Measurements from ENCODE around the gene DIDO1.

The DIDO1 gene

DNA sequence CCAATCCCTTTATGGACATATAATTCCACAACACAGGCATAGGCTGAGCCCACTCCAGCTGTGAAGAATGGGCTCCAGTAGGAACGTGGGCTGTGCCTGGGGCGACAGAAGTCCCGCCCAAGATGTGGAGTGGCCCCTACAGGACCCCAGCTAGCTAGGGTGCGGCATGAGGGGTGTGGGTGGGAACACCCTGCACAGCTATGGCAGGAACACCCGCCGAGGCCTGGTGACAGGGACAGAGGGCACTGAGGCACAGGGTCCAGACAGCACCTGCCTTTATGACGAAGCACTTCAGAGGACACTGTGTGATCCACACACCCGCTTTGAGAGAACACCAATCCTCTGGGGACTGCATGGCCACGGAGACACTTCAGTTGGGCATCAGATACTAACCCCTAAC, 36.4 kb downstream of the DIDO1 start:
- no peak for DNase-seq

DNA sequence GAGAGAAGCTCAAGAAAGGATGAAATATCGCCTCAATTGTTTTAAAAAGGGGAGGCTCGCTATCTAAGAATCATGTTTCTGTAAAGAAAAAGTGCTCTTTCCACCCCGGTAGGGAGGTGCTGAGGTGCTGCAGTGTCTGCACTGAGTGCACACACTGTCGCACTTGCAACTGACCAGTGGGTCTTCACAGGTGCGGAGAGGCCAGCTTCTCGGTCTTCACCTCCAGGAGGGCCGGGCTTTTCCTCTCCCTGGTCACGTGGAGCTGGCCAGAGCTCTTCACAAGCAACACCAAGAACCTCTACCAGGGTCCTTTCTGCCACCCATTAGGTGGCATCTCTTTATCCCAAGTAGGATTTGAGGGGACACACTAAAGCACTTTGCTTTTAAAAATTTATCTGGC, 36.9 kb downstream of the DIDO1 start:
- DNase-seq = no peak

DNA sequence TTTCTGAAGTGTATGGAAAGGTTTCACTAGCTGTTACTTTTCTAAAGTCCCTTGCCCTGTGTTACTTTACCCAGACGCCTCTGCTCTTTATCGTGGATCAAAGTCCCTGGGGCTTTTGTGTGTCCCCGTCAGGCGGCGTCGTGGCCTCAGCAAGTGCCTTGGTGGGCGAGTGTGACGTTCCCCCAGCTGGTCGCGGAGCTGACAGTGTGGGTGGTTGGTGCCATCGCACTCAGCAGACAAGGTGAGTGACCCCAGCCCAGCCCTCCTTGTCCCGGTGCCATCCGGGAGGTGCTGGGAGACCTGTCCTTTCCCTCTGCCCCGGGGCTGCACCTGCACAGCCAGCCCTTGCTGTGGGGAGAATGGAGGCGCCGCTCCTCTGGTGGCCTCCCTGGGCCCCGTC, 37.4 kb downstream of the DIDO1 start:
- no peak for DNase-seq

DNA sequence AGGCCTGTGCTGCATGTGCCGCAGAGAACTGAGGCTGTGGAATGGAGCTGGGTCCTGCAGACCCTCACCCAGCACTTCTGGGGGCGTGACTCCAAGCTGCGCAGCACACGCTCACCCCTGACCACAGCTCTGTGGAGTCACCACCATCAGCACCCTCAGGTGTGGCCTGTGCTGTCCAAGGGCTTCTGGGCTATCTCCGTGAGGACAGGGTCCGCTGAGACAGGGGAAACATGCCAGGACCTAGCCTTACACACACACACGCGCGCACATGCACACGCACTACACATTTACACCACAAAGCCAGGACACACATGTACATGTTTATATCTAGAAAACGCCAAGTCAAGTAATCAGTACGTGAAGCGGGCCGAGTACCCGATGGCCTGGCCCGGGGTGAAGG, 37.9 kb downstream of the DIDO1 start:
- no peak for DNase-seq

DNA sequence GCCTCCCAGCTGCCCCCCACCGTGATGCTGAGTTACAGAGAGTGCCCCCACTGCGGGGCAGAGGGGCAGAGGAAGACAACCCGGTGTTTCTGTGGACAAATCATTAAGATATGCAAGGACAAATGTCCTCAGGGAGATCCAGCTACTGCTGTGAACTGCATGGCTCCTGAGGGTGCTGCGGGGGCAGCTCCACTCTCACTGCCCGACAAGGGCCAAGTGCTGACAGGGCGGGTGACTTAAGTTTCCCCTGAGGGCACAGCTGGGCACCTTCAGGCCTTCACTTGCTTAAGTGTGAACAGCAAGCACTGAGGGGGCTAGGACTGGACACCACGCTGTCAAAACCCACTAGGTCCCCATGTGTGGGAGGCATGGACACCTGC, 38.5 kb downstream of the DIDO1 start:
- DNase-seq = no peak

DNA sequence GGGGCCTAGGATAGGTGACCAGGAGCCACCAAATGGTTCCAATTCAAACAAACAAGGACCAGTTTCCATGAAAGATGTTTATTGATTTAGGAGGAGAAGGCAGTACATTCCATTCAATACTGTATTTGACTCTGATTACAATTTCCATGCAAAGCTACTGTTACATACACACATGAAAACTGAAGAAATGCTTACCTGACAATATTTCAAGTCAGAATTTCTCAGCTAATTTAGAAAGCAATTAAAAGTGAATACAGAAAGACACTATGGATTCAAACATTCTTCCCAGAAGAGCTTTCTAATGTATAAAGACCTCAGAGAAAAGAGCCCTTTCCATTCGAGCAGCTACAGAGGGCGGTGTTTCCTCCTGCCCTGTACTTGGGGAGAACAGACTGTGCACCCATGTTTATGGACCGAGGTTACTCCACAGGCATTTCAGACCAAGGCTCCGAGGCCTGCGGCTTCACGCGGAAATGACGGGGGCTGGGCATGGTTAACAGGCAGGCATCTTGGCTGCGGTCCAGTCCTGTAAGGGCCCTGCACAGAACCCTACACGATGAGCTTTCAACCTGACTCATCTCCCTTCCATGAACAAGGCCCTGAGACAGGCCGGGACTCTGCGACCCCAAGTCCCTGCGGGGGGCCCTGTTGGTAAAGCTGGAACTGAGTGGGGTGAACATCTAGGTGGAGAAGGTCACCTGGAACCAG, 39.0 kb downstream of the DIDO1 start:
- DNase-seq = no peak

DNA sequence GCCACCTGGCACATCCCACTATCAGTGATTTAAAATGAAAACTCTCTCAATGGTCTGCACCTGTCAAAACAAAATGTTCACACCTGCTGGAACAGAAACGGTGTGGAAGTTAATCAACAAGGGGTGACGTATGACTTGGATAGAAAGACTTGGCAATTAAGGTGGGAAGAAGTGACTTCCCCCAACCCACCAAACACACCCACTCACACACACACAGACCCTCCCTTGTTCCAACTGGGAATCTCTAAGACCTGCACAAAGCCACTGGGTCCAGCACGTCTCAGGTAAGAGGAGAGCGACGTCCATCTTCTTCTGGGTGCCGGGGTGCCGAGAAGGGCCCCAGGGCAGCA, 39.6 kb downstream of the DIDO1 start:
- no peak for DNase-seq

DNA sequence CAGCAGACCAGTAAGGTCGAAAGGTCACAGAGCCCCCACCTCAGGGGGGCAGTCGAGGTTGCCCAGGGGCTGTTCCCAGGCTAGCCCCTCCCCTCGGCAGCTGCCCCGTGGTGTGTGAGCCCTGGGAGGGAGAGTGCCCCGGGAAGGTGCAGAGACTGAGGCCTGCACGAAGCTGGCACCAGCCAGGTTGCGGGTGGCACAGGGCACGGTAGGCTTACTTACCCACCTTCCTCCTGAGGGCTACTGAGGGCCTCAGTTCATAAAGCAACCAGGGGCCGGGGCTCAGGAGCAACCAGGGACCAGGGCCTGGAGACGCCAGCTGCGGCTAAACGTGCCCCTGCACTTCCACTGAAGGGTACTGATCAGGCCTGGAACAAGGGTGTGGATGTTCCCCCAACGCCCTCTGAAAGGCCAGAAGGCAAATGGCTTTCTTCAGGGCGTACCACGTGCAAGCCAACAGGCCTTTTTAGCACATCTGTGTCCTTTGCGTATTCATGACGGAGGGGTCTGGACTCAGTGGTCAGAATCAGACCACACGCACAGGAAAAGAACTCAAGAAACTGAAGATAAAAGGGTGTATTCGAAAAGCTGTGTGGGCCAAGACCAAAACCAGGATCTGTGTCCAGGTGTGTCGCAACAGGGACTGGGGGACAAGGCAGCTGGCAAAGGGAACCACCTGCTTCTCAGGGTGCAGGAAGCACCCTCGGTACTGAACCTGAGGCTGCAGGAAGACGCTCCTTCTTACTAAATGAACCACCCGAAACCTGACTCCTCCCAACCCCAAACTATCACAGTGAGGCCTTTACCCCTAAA, 40.2 kb downstream of the DIDO1 start:
- DNase-seq = no peak

DNA sequence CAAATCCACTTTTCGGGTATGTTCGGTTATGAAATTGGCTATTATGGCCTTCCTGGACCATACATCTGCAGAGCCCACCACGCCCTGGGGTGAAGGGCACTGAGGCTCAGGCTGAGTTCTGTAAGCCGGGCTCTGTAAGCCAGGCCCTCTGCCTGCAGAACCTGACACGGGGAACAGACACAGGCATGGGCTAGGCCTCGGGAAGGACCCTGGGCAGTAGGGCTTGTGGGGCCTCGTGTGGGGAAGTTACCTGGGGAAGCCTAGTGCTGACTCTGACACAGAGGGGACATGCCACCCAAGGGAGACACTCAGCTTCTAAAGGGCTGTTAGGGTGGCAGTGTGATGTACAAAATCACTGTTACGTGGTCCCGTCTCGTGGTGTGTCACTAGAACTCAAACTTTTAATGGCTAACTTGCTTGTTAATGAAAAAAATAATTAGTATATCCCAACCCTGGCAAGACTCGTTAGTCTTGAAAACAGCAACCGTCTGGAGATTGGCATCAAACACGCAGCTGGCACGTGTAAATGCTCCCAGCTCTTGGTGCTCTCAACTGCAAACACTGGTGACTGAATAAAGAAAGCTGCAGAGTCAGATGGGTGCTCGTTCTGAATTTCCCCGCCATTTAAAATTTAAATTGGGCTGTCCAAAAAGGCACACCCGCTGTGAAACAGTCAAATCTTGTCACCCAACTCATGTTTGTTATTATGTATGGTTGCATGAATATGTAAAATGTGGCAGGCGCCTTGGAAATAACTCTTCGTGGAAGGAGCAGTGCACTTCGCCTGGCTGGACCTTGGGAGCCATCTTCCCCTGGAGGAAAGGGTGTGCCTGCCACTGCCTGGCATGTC, 41.0 kb downstream of the DIDO1 start:
- no peak for DNase-seq

DNA sequence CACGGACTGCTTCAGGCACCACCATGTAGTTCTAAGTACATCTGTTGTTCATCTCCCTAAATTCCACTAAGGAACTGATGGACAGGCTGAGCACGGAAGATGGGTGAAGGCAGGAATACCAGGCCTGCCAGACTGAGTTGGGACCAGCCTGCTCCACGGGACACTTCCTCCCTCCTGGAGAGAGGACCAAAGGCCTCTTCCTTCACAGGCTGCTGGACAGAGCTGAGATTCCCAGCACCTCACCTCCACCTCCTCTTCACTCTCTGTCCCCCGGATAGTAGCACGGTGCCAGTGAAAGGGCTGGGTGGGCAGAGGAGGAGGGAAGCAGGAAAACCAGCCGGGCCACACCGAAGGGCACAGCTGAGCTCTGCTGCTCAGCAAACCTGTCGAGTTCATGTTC, 41.7 kb downstream of the DIDO1 start:
- no peak for DNase-seq

DNA sequence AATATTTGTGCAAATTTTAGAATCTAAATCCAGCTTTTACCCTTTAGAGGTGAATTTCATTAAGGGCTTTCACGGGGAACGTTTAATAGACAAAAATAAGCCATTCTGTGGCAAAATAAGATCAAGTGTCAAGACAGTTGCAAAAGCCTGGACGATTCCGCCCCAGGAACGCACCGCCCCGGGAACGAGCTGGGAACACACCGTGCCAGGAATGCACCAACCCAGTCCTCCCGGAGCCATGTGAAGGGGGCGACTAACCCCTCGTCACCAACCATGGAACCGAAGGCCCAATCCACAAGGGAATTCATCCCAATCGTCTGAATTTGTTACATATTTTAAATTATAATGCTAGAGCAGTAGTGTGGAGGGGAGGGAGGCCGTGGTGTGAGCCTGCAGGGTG, 43.9 kb downstream of the DIDO1 start:
- no peak for DNase-seq

DNA sequence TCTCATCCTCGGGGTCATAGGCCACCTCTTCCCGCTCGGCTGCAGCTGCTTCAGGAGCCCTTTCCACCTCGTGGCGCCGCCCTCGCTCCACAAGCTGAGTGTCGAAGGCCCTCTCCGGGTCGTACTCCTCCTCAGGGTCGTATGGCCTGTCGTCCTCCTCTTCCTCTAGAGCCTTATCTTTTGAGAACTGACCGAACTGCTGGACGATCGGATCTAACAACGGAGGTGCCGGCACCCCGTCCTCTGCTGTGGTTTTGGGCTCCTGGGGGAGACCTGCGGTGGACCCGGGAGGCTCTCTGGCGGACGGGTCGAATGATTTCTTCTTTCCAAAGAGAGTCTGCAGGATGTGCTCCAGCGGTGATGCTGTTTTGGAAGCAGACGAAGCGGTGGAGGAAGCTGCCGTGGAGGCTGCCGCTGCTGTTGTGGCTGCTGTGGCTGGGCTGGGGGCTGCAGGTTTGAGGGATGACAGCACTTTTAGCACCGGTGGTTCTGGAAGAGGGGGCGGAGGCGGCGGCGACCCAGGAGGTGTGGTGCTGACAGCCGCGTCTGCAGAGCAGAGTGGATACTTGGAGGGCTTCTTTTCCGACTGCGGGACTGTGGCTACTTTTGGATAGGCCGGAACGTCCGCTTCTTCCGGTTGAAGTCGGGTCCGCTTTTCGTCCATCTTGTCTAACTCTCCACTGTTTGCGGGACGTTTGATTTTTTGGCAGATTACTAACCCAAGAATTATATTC, 44.5 kb downstream of the DIDO1 start:
- DNase-seq = no peak

DNA sequence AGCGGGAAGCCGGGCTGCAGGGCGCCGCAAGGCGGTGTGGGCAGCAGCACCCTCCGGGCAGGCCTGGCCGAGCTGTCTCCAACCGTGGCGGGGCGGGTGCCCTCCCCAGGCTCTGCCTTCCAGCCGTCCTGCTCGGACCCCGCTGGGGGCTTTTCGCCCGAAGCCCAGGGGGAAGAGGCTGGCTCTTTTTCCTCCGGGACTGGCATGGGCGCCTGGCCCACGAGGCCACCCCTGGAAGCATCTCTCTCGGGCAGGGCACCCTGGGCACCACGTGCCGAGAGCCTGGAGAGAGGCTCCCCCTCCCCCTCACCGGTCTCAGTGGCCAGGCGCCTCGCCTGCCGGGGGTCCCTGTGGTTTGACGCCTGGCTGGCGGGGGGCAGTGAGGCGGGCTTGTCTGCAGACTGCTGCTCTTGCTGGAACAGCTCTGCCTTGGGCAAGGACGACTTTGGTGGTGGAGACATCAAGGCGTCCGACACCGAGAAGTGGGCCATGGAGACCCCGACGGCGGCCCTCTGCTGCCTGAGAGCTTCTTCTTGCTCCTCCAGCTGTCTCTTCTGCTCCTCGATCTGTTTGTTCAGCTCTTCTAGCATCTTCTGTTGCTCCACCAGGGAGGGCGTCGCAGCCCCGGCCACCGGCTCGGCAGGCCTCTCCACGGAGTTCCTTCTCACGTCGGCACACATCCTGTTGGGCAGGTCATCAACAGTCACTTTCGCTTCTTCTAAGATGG, 45.2 kb downstream of the DIDO1 start:
- DNase-seq = no peak

DNA sequence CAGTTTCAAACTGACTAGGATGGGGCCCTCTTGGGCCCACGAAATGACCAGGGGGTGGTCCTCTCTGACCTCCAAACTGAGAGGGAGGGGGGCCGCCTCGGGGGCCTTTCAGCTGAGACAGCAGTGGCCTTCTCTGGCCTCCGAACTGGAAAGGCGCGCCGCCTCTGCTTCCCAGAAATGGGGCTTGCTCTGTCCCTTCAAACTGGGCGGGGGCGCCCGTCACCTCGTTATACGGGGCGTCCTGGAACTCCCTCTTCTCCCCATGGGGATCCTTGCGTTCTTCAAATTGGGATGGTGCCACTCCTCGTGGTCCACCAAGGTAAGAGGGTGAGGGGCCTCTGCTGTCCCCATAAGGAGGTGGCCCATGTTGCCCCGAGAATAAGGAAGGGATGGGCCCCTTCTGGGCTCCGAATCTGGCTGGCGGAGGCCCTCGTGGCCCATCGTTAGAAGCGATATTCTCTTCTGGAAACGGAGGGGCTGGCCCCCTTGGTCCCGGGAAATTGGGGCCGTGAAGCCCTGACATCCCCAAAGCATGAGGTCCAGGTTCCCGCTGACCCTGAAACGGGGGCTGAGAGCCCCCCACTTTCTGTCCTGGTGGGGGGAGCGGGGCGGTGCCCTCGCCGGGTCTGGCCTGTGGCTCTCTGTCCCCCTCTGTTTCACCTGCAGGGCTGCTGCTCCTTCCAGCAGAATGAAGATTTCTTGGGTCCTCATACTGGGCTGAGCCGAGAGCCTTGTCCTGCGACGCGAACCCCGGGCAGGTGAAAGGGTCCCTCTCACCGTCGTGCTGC, 46.0 kb downstream of the DIDO1 start:
- DNase-seq = no peak

DNA sequence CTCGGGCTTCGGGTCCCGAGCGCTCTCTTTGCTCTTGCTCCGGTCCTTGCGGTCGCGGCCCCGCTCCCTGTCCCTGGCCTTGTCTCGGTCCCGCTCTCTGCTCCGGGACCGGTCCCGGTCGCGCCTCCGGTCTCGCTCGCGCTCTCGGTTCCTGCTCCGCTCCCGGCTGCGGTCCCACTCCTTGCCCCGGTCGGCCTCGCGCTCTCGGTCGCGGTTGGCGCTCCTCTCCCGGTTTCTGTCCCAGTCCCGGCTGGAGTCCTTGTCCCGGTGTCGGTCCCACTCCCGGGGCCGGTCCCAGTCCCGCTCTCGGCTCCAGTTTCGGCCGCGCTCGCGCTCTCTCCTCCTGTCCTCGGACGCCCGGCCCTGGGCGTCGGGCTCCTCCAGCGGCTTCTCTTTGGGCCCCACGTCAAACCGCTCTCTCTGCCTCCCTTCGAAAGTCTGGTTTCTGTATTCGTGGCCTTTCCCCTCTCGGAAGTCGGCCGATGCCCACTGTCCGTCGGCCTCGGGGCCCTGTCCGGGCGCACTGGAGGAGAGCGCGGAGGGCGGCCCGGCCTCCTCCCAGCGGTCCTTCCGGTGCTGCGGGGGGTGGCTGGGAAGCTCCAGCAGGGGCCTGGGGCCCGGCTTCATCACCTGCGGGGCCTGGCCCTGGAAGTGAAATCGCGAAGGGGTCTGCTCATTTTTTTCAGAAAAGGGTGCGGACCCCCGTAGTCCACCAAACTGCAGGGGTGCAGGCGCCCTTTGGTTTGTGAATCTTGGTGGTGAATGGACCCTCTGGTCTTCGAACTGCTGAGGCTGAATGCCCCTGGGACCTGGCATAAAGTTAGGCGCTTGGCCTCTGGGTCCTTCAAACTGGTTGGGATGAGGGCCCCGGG, 46.8 kb downstream of the DIDO1 start:
- DNase-seq = no peak

DNA sequence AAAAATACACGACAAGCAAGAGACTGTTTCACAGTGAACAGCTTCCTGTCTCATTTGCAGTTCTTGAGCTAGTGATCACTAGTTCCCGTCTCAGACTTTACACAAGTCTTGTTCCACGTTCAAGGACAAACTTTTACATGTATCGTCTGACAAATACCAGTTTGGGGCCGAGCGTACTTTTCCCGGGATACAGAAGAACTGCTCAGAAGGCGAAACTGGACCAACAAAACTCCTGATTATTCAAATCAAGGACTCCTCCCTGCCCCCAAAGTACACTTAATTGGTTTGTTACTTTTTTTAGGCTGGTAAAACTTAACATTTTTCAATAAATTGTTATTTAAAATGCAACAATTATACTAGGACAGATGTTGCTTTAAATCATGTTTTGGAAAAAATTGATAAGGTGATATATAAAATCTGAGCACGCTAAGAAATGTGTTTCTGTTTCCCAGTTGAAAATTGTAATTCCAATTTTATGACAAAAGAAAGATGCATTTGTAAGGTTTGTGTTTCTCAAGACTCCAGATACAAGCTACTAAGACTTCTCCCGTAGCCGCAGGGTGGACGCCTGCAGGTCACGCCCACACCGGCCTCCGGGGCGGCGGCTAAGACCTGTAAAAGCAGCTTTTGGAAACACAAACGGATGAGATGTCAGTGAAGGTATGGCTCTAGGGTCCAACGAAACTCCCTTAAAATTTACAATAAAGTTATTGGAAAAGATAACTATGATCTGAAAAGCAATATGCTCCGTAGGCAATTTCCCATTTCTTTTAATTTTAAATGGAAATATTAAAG, 47.9 kb downstream of the DIDO1 start:
- no peak for DNase-seq

DNA sequence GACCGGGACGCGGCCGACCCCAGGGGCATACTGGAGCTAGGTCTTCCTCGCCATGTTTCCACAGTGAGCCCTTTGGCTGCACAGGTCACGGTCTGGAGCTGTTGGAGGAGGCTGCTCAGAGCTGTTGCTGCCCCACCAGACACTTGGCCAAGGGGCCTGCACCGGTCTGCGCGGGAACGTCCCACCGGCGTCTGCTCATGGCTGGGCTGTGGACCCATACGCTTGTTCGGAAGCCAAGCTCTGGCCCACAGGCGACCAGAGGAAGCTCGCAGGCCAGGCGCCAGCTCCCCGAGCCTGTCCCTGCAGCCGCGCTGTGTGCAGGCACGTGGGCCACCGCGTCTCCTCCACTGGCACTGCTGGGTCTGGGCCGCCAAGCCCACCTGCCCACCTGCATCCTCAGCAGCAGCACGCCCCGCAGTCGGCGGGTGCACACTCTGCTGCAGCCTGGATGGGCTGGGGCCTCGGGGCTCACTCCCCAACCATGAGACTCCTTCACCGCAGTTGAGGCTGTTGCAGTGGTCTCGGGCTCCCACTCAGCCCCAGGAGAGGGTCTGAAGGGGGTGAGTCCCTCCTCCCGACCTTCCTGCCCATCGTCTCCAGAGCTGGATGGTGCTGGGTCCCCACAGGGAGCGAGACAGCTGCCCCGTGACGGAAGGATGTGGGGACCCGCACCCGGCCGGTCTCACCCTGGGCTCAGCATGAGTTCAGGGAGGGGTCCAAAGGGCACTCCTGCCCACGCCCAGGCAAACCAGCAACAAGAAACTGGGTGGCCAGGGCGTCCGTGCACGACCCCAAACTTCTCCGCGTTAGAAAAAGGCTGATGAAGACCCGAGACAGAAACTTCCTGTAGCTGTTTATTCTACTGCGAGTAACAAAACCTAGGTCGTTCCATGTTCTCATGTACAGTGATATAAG, 49.1 kb downstream of the DIDO1 start:
- no peak for DNase-seq

DNA sequence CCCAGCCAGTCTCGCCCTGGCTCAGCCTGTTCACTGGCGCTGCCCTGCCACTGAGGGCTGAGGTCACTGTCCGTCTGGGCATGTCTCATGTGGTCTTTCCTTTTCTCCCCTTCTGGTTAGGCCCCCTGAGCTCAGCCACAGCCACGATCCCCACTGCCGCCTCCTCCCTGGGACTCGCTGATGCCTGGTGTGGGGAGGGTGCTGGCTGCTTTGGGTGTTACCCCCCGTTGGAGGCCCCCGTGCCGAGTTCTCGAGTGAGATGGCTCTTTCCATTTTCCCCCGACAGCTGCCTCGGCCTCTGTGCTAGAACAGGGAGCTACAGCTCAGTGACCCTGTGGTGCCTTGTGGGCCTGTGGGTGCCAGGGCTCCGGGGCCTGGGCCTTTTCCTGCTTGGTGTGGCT, 49.8 kb downstream of the DIDO1 start:
- DNase-seq = no peak

All from T-helper 9 cell (primary cell).